Transverse colon (tissue), 4 donors: ENCODE results near the gene PPP2R2C. TPM values are rescaled to one million over a fixed set of nuclear protein-coding genes. Genes with fewer than 3 reads are reported as not detected.

Experiments
- DNase-seq: peaks from one replicate; pipeline ENCODE4 v3.0.0-alpha.2; 2019
- H3K27ac ChIP-seq, 4 donors: fragments of 200-600 bp; sonication (generic); 2 replicates each; pipeline ENCODE4 v1.5.1; 2016 to 2018; ENCODE audit warnings: inconsistent platforms in 4 of 4
- H3K27me3 ChIP-seq: fragments of 200-600 bp; sonication (generic); 2 replicates; pipeline ENCODE4 v1.5.1; 2017; ENCODE audit warnings: inconsistent platforms
- H3K36me3 ChIP-seq, 4 donors: fragments of 200-600 bp; sonication (generic); 2 replicates each; pipeline ENCODE4 v1.5.1; 2017 to 2019; ENCODE audit warnings: inconsistent platforms in 4 of 4
- H3K4me1 ChIP-seq, 4 donors: fragments of 200-600 bp; sonication (generic); 2 replicates each; pipeline ENCODE4 v1.5.1; 2017 to 2020; ENCODE audit warnings: inconsistent platforms in 4 of 4
- H3K4me3 ChIP-seq, 4 donors: fragments of 200-600 bp; sonication (generic); 1 replicate in 1 of 4; 2 replicates in 3 of 4; pipeline versions ENCODE4 v1.5.1 to v1.6.1; 2017 to 2019; ENCODE audit warnings: inconsistent platforms in 4 of 4
- H3K9me3 ChIP-seq, 2 donors: fragments of 200-600 bp; sonication (generic); 2 replicates each; pipeline ENCODE4 v1.5.1; 2017 to 2019; ENCODE audit warnings: inconsistent platforms in 2 of 2
- CTCF ChIP-seq, 5 experiments: fragments of 200-600 bp in 3 of 5; fragments of 450-650 bp in 2 of 5; sonication (generic) in 3 of 5; IDR thresholded peaks; 1 replicate in 2 of 5; 2 replicates in 3 of 5; pipeline ENCODE4 v1.5.1; 2016 to 2017; ENCODE audit warnings: antibody characterized with exemption in 5 of 5, inconsistent platforms in 3 of 5, mild to moderate bottlenecking in 2 of 5, moderate library complexity in 1 of 5
- EP300 ChIP-seq: sonication (generic); formaldehyde crosslinking; IDR thresholded peaks from one replicate; pipeline ENCODE4 v1.6.1; 2017; ENCODE audit warnings: antibody characterized with exemption, low read depth
- POLR2A ChIP-seq: fragments of 450-650 bp; IDR thresholded peaks from one replicate; pipeline ENCODE4 v1.6.1; 2016; ENCODE audit warnings: antibody characterized with exemption, mild to moderate bottlenecking, moderate library complexity
- POLR2AphosphoS5 ChIP-seq, 3 donors: sonication (generic); formaldehyde crosslinking; IDR thresholded peaks; one replicate each; pipeline ENCODE4 v1.6.1; 2016; ENCODE audit warnings: antibody characterized with exemption in 3 of 3
- WGBS, 2 donors: methylation state at CpG; one replicate each; pipeline ENCODE4 v1.1.5; 2018; ENCODE audit warnings: low coverage in 1 of 2; 5-methylcytosine and 5-hydroxymethylcytosine counted together
- in situ Hi-C, 4 donors: fragments of 200-750 bp; cut with MboI; loops; one replicate each; pipeline versions ENCODE4 v1.15.0 to v1.15.1; 2017; ENCODE audit warnings: low sequenced_read_pairs in 3 of 4, low pct_ligation_motif_present in 1 of 4, low pct_unique_long_range_greater_than_20kb in 1 of 4
- intact Hi-C: fragments of 100-400 bp; cut with DNase I; formaldehyde crosslinking; loops from one replicate; pipeline ENCODE4 v1.15.1; 2023; ENCODE audit warnings: low total_unique reads
- total RNA-seq, 4 donors: library from RNA; depleted of rRNA; stranded (reverse); fragments of >200 nt; gene quantifications; one replicate each; pipeline ENCODE4 v1.1.0, GENCODE V29; 2016

Gene PPP2R2C
- total RNA-seq, 4 donors from 2014 or later = 0.27 to 8.8 (median 1.7) TPM

DNA sequence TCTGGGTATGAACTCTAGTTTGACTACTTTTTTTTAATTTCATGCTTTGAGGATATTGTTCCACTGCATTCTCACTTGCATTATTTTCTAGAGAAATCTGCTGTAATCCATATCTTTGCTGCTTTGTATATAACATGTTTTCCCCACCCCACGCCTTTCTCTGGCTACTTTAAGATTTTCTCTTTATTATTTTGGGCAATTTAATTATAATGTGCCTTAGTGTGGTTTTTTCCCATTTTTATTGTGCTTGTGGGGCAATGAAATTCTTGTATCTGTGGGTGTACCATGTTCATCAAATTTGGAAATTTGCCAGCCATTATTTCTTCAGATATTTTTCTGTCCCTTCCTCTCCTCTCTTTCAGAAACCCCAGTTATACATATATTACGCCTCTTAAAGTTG lies 15.1 kb upstream of the PPP2R2C start:
- H3K27ac ChIP-seq = no peak overlapping the region
- no peak for TF ChIP-seq EP300
- no peak for TF ChIP-seq POLR2A
- TF ChIP-seq POLR2AphosphoS5 (IDR thresholded peaks at IDR 0.05) = no peak
- peaks cover 4 to 21% of the 10 kb centered on the region in 2 donors for H3K9me3 ChIP-seq
- no peak for DNase-seq
- H3K36me3 ChIP-seq = no peaks in the 10 kb centered on the region
- intact Hi-C loops (no loop called here), in situ Hi-C loops (no loop called here)
- H3K4me1 ChIP-seq = no peaks in the 10 kb centered on the region
- no peak overlapping the region for H3K4me3 ChIP-seq
- 41 to 62% methylated on average over 2 of the region's 2 CpGs for WGBS, 2 donors
- peaks cover 3% of the 10 kb centered on the region for H3K27me3 ChIP-seq

DNA sequence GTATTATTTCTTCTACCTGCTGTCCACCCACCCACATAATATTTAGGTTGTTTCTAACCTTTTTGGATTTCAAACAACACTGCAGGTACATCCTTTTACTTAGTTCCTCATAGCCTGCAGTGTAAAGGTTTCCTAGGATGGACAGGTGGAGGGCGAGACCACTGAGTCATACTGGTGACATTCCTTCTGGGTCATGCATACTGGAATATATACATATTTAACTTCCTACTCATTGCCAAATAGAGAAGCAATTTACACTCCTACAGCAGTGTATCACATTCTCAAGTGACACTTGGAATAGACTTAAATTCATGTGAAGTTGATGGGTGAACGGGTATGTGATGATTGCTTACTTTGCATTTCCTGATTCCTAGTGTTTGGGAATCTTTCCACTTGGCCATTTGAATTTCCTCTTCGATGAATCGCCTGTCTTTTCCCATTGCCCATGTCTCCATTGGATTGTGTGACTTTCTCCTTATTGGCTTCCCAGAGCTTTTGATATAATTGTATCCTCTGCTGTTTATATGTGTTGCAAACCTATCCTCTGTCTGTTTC lies 8.2 kb upstream of the PPP2R2C start:
- no peak for DNase-seq
- Histone ChIP-seq H3K36me3 (no peaks in the 10 kb centered on the region), H3K4me1 (no peaks in the 10 kb centered on the region), H3K27ac (no peak overlapping the region), H3K9me3 (no peaks in the 10 kb centered on the region), H3K27me3 (peaks cover 7% of the 10 kb centered on the region), H3K4me3 (no peak overlapping the region)
- WGBS, 2 donors = 61 to 66% methylated on average over 3 to 4 of the region's 4 CpGs
- in situ Hi-C loops (no loop called here), intact Hi-C loops (no loop called here)
- no peak for TF ChIP-seq POLR2AphosphoS5 (IDR thresholded peaks at IDR 0.05)
- no peak for TF ChIP-seq EP300
- TF ChIP-seq CTCF (IDR thresholded peaks at IDR 0.05) = no peak
- TF ChIP-seq POLR2A = no peak

- Histone ChIP-seq H3K4me3 (no peak overlapping the region), H3K9me3 (no peaks in the 10 kb centered on the region), H3K27ac (no peak overlapping the region), H3K4me1 (no peaks in the 10 kb centered on the region), H3K36me3 (no peaks in the 10 kb centered on the region), H3K27me3 (peaks cover 12% of the 10 kb centered on the region)
- no peak for DNase-seq
- intact Hi-C loops = no loop called here
- 65% methylated on average over 17 of the region's 17 CpGs; no CpG with 5 or more reads in 1 of the 2 donors for WGBS, 2 donors
- TF ChIP-seq CTCF (IDR thresholded peaks at IDR 0.05) (no peak), EP300 (no peak), POLR2AphosphoS5 (IDR thresholded peaks at IDR 0.05) (no peak), POLR2A (no peak)
- in situ Hi-C loops = no loop called here
Observed at GRCh38 chr4:6478546-6479220, 6.3 kb upstream of the PPP2R2C start.

- Histone ChIP-seq H3K4me1 (peaks cover 0 to 1% (median 0%) of the 10 kb centered on the region in 4 donors), H3K27me3 (peaks cover 27% of the 10 kb centered on the region), H3K4me3 (no peak overlapping the region), H3K27ac (no peak overlapping the region), H3K36me3 (no peaks in the 10 kb centered on the region), H3K9me3 (no peaks in the 10 kb centered on the region)
- intact Hi-C loops = no loop called here
- in situ Hi-C loops = no loop called here
- no peak for DNase-seq
- TF ChIP-seq POLR2A = no peak
- TF ChIP-seq EP300 = no peak
- no peak for TF ChIP-seq POLR2AphosphoS5 (IDR thresholded peaks at IDR 0.05)
- TF ChIP-seq CTCF (IDR thresholded peaks at IDR 0.05) = no peak
- WGBS, 2 donors = 92% methylated on average over 4 of the region's 4 CpGs; no CpG with 5 or more reads in 1 of the 2 donors
Observed at GRCh38 chr4:6476893-6477292, 4.5 kb upstream of the PPP2R2C start.
